Adipose tissue (tissue), 3 donors: ENCODE measurements around the gene OR8G1. TPM values are rescaled to one million over a fixed set of nuclear protein-coding genes. Genes with fewer than 3 reads are reported as not detected.

Experiments
- polyA plus RNA-seq, 3 donors: library from polyadenylated mRNA; stranded (reverse); fragments of 200-250 nt; gene quantifications; one replicate each; pipeline ENCODE4 v1.2.3, GENCODE V29; 2013
- donor health status: healthy with polysubstance abuse.
- donor health status: Bipolar disorder and iron deficiency.
- donor health status: healthy.

Gene OR8G1
- polyA plus RNA-seq, 3 donors = not detected

Other genes with a start within 250 kb of the OR8G1 start
- gene OR10G6, start 245.9 kb upstream of the OR8G1 start, polyA plus RNA-seq = not detected
- under 1 TPM in 1 of 3 donors, not detected in 2; 0.13 TPM for gene OR10G4, start 228.1 kb upstream of the OR8G1 start, polyA plus RNA-seq
- not detected for gene OR10G9, start 218.1 kb upstream of the OR8G1 start, polyA plus RNA-seq
- not detected for gene OR10G8, start 214.3 kb upstream of the OR8G1 start, polyA plus RNA-seq
- not detected for gene OR10G7, start 199.8 kb upstream of the OR8G1 start, polyA plus RNA-seq
- 10 to 100 TPM in 2 of 3 donors, 1 to 10 TPM in 1; 9.2 to 15.0 (median 10.7) TPM for gene VWA5A, start 125.6 kb upstream of the OR8G1 start, polyA plus RNA-seq
- not detected for gene OR10D3, start 57.8 kb upstream of the OR8G1 start, polyA plus RNA-seq
- gene OR8G5, start 15.3 kb downstream of the OR8G1 start, polyA plus RNA-seq = not detected
- not detected for gene OR8D1, start 72.9 kb downstream of the OR8G1 start, polyA plus RNA-seq
- not detected for gene OR8D2, start 79.1 kb downstream of the OR8G1 start, polyA plus RNA-seq
- gene OR8B2, start 143.4 kb downstream of the OR8G1 start, polyA plus RNA-seq = not detected
- gene OR8B3, start 157.9 kb downstream of the OR8G1 start, polyA plus RNA-seq = not detected
- gene OR8B4, start 183.8 kb downstream of the OR8G1 start, polyA plus RNA-seq = not detected
- not detected for gene OR8B8, start 204.6 kb downstream of the OR8G1 start, polyA plus RNA-seq